Body of pancreas (tissue), 4 donors: ENCODE results near the gene TBL2.

Source experiments
- POLR2A ChIP-seq, 3 donors: fragments of 450-650 bp; IDR thresholded peaks; one replicate each; pipeline ENCODE4 v1.6.1; 2016; ENCODE audit warnings: antibody characterized with exemption in 3 of 3, mild to moderate bottlenecking in 2 of 3
- TF ChIP-seq, protein P1 (sequence below), 7 experiments: fragments of 450-650 bp in 4 of 7; fragments of 200-600 bp in 3 of 7; sonication (generic) in 3 of 7; IDR thresholded peaks; one replicate each; pipeline ENCODE4 v1.5.1; 2016 to 2019; ENCODE audit warnings: antibody characterized with exemption in 7 of 7

DNA sequence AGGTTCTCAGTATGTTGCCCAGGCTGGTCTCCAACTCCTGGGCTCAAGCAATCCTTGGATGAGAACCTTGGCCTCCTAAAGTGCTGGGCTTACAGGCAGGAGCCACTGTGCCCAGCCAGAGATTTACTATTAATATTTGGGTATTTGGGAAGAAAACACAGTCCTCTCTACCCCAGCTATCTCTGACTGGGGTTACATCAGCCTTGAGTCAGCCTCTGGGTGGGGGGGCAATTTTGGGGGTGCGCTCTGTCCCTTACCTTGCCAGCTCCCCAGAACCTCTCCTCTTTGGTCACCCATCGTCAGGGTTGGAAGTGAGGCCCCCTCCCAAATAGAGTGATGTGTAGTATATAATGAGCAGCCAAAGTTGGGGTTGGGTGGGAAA lies 44.1 kb upstream of the TBL2 start:
- no peak for TF ChIP-seq POLR2A (IDR thresholded peaks at IDR 0.05)
- TF ChIP-seq, protein P1, sequence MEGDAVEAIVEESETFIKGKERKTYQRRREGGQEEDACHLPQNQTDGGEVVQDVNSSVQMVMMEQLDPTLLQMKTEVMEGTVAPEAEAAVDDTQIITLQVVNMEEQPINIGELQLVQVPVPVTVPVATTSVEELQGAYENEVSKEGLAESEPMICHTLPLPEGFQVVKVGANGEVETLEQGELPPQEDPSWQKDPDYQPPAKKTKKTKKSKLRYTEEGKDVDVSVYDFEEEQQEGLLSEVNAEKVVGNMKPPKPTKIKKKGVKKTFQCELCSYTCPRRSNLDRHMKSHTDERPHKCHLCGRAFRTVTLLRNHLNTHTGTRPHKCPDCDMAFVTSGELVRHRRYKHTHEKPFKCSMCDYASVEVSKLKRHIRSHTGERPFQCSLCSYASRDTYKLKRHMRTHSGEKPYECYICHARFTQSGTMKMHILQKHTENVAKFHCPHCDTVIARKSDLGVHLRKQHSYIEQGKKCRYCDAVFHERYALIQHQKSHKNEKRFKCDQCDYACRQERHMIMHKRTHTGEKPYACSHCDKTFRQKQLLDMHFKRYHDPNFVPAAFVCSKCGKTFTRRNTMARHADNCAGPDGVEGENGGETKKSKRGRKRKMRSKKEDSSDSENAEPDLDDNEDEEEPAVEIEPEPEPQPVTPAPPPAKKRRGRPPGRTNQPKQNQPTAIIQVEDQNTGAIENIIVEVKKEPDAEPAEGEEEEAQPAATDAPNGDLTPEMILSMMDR (IDR thresholded peaks at IDR 0.05) = no peak
